ENCODE data around the gene IMP4. TPM values are rescaled to one million over a fixed set of nuclear protein-coding genes. Genes with fewer than 3 reads are reported as not detected.

Gene IMP4
- total RNA-seq, 5 donors from 2014 or later (not counting 1 experiment from before 2014, with no cell fraction given), result 70.7 to 93.7 (median 86.9) TPM

GRCh38 chr2:130393318-130393910, 50.7 kb downstream of the IMP4 start:
- ChIA-PET POLR2A (no interaction called here), CTCF (no interaction called here)
- H3K4me1 ChIP-seq (ENCODE audit: control insufficient read depth in 1 of 2, extremely low read depth in 1 of 2, insufficient read depth in 2 of 2, low read length in 2 of 2), result peaks cover 4 to 21% of the 10 kb centered on the region in 2 experiments
- H3K36me3 ChIP-seq (ENCODE audit: control insufficient read depth in 2 of 2, extremely low read depth in 1 of 2, insufficient read depth in 1 of 2, low read length in 1 of 2), result no peaks in the 10 kb centered on the region
- H3K27ac ChIP-seq (ENCODE audit: low read length), result no peak overlapping the region
- DNase-seq (peak in 1 of 35 experiments; percentile 1), ATAC-seq (replicated peaks in 1 of 4) (no peak)
- H3K4me1 Mint-ChIP-seq, result peaks cover 12 to 19% (median 16%) of the 10 kb centered on the region in 3 donors
- H3K27me3 ChIP-seq (replicated peaks in 1 of 2; ENCODE audit: control insufficient read depth in 2 of 2, extremely low read depth in 1 of 2, insufficient read depth in 2 of 2, low read length in 1 of 2), result peaks cover 0 to 20% of the 10 kb centered on the region in 2 experiments
- no peak overlapping the region for H3K4me3 Mint-ChIP-seq
- no peaks in the 10 kb centered on the region for H3K9me3 Mint-ChIP-seq
- no peak overlapping the region for H3K27ac Mint-ChIP-seq
- peaks cover 5% of the 10 kb centered on the region for H3K36me3 Mint-ChIP-seq
- peaks cover 15 to 20% of the 10 kb centered on the region in 2 donors for H3K27me3 Mint-ChIP-seq
- H3K9me3 ChIP-seq, result no peaks in the 10 kb centered on the region
- 89% methylated on average over 6 of the region's 7 CpGs for WGBS (ENCODE audit: insufficient coverage)
- no peak overlapping the region for H3K4me3 ChIP-seq (ENCODE audit: control insufficient read depth in 1 of 2, extremely low read depth in 1 of 2, low read length in 1 of 2)

Other genes starting within 250 kb of the IMP4 start
- gene POTEF, start 213.7 kb upstream of the IMP4 start, total RNA-seq, result not detected
- gene CCDC74B, start 197.8 kb upstream of the IMP4 start, total RNA-seq, result 1 to 10 TPM in 1 of 5 donors, under 1 TPM in 3, not detected in 1; 0.42 to 2.0 (median 0.78) TPM
- 10 to 100 TPM; 56.3 to 75.7 (median 62.9) TPM for gene SMPD4, start 161.3 kb upstream of the IMP4 start, total RNA-seq
- 100 to 1,000 TPM; 195 to 294 (median 281) TPM for gene MZT2B, start 160.6 kb upstream of the IMP4 start, total RNA-seq
- not detected for gene TUBA3E, start 144.5 kb upstream of the IMP4 start, total RNA-seq
- 10 to 100 TPM; 42.3 to 67.6 (median 58.2) TPM for gene PTPN18, start 13.2 kb downstream of the IMP4 start, total RNA-seq
- gene POTEI, start 166.4 kb downstream of the IMP4 start, total RNA-seq, result not detected
- not detected for gene CFC1B, start 178.3 kb downstream of the IMP4 start, total RNA-seq

Measured in T-cell (primary cell).